GM10248 (cell line): ENCODE data around the gene PINK1.
"Not testable (repeated sequence)": the region's sequence is repeated elsewhere in the genome, so short reads cannot be mapped to it uniquely, and the experiment has no call there.

Source experiments
- CTCF ChIA-PET: fragments of 300-600 bp; sonication (Branson Sonifier 250); formaldehyde crosslinking; extraction: SDS; loops from one replicate; lab custom pipeline; 2021; ENCODE audit warnings: antibody characterized with exemption; lab: Yijun Ruan, JAX
- POLR2A ChIA-PET: fragments of 350-650 bp; sonication (Branson Sonifier 250); formaldehyde crosslinking; extraction: SDS; loops from one replicate; lab custom pipeline; 2020; ENCODE audit warnings: antibody characterized with exemption; lab: Yijun Ruan, JAX
- DNase-seq: peaks from one replicate; pipeline ENCODE4 v3.0.0; 2012; ENCODE audit errors: extremely low spot score
- TF ChIP-seq, protein P1 (sequence below): IDR thresholded peaks from 2 replicates; pipeline ENCODE4 v1.5.1; 2012; ENCODE audit warnings: mild to moderate bottlenecking, low read depth; ENCODE audit errors: extremely low read depth, missing control alignments, control extremely low read depth

PINK1 gene

DNA sequence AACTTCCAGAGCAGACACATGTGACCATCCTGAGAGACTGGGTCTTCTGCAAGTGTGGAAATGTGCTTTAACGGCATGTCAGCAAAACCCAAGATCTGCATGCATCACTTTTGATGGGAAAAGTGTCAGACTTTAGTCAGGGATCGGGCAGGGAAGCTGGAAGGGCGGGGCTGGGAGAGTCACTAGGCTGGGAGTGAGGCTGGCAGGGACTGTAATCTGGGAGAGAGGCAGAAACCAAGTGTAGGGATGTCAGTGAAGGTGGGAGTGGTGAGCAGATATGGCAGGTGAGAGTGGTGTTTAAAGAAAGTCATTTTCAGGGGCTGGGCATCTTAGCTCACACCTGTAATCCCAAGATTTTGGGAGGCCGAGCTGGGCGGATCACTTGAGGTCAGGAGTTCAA is 33.1 kb upstream of the PINK1 start:
- ChIA-PET POLR2A (no interaction called here), CTCF (interaction anchor here (0.6 kb wide), 1 partner anchor 13 kb away, joined by 3 read pairs; no protein-coding TSS in a partner anchor)
- TF ChIP-seq, protein P1, sequence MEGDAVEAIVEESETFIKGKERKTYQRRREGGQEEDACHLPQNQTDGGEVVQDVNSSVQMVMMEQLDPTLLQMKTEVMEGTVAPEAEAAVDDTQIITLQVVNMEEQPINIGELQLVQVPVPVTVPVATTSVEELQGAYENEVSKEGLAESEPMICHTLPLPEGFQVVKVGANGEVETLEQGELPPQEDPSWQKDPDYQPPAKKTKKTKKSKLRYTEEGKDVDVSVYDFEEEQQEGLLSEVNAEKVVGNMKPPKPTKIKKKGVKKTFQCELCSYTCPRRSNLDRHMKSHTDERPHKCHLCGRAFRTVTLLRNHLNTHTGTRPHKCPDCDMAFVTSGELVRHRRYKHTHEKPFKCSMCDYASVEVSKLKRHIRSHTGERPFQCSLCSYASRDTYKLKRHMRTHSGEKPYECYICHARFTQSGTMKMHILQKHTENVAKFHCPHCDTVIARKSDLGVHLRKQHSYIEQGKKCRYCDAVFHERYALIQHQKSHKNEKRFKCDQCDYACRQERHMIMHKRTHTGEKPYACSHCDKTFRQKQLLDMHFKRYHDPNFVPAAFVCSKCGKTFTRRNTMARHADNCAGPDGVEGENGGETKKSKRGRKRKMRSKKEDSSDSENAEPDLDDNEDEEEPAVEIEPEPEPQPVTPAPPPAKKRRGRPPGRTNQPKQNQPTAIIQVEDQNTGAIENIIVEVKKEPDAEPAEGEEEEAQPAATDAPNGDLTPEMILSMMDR = no peak
- no peak for DNase-seq

DNA sequence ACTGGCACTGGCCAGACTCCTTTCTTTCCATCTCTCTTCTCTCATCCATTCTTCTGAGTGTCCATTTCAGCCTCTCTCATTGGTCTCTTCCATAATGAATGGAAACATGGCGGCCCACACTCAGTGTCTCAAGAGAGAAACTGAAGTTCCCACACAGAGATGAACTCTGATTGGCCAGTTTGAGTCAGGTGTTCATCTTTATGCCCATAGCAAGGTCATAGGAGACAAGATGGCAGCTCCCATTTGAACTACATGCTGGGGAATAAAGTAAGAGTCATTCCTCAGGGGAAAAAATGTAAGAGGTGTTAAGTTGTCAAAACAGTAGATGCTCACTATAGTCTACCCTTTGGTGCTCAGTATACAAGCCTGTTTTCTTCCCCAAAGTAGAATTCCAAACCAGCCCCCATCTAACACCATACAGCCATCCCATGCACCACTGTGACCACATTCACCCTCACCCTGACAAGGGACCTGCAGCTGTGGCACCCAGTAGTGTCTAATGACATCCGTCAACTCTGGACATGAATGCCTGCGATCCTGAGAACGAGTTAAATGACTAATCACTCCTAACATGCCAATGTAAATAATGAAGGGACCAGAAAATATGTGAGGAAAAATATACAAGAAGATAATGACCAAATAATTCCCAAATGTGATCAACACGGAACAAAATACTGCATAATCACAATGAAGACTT is 32.0 kb upstream of the PINK1 start:
- CTCF ChIA-PET = no interaction called here
- no peak for DNase-seq

DNA sequence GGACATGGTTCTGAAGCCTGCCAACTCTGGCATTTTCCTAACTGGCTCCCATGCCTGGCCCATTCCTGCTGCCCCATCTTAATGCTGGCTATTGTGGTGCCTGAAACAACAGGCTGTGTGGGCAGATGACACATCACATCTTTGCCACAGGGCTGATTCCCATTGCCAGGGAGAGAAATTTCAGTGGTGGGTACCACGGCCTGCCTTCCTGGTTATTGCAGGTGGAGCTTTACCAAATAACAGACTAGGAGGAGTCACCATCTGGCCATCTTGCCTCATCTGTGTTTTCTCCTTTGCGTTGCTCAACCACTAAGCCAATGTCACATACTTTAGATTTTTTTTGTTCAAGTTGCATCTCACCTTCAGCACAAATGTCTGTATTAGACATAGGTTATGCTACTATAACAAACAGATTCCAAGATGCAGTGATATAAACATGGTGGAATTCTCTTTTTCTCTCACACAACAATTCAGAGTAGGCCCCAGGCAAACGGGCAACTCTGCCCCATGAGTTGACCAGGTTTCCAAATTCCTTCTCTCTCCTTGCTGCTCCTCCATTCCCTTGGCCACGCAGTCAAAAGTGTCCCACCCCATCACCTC is 30.3 kb upstream of the PINK1 start:
- ChIA-PET CTCF (no interaction called here), POLR2A (no interaction called here)
- no peak for DNase-seq
- TF ChIP-seq, protein P1 = no peak

More for the DNA sequence above, 32.0 kb upstream of the PINK1 start:
- TF ChIP-seq, protein P1 = no peak
- POLR2A ChIA-PET = no interaction called here

DNA sequence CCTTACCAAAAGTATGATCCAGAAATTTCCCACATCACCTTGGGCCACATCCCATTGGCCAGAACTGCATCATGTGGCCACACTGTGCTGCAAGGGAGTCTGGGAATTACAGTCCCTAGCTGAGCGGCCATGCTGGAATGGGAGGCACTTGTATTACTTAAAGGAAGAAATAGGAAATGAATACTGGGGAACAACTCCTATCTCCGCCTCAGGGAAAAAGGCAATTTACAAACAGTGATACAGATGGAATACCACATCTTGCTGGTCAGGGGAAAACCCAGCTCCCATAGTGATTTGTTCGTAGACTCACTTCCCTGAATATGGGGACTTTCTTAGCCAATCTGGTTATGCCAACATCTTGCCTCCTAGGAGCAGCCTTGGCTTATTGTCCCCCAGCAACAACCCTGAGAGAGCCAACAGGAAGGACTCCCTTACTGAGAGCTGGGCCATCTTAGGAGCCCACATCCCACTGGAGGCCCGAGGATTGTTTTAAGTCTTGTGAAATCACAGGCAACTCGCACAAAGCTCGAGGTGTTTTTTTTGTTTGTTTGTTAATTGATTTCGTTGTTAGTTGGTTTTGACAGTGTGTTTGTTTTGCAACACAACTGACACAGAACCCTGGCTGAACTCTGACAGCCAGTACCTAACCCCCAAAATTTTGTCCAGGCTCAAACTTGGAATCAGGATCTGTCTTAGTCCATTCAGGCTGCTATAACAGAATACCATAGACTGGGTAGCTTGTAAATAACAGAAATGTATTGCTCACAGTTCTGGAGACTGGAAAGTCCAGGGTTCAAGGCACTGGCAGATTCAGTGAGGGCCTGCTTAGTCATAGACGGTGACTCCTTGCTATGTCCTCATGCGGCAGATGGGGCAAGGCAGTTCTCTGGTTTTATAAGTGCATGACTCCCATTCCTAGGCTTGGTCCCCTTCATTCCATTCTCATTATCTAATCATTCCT is 29.5 kb upstream of the PINK1 start:
- CTCF ChIA-PET = no interaction called here
- TF ChIP-seq, protein P1 = no peak
- no peak for DNase-seq
- POLR2A ChIA-PET = no interaction called here

DNA sequence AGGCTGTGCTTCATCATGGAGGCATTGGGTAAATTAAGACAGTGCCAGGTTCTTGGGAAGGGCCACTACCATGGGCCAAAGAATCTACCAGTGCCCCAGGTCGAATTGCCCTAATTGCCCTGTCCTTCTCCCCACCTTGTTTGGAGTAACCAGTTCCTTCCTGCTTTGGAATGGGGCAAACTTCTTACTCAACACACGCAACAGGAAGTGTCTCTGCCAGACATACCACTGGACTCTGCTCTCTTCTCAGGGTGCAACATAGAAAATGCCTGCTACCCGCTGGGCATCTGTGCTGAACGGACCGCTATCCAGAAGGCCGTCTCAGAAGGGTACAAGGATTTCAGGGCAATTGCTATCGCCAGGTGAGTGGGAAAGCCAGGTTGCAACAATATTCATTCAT is 28.6 kb upstream of the PINK1 start:
- POLR2A ChIA-PET = no interaction called here
- TF ChIP-seq, protein P1 = no peak
- CTCF ChIA-PET = no interaction called here
- DNase-seq = no peak

DNA sequence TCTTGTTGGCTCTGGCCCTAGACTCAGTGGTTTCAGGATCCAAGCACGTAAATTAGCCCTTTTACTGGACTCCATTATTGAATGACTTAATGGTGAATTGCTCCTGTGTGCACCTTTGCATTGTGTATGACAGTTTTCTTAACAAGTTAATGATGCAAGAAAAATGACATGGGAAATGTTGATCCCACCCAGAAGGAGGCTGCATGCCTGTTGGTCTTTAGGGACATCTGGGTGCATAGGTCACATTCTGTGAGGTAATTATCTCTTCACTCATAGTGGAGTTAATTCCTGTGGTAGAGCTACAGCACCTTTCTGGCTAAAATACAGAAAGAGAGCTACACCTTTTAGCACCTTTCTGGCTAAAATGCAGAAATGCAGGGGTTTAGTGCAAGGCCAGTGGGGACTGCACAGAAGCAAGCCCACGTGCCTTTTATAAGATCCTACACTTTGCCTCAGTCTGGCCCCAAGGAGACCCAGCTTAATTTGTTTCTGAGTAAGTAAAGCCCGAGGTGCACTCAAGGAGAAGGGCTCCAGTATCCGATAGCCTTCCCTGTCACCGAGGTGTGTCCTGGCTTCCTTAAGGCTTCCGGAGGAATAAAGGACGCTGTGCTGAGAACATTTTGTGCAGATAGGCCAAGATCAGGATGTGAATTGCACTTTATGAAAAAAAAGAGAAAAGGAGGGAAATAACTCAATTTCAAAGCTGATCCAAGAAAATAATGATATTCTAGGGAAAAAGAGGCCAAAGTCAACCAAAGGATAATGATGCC is 26.3 kb upstream of the PINK1 start:
- CTCF ChIA-PET, DNase-seq, POLR2A ChIA-PET: not testable (repeated sequence)
